Ascending aorta (tissue), 2 donors: ENCODE results near the gene ZNF691. TPM values are rescaled to one million over a fixed set of nuclear protein-coding genes. Genes with fewer than 3 reads are reported as not detected.

Experiments used
- DNase-seq, 2 donors: peaks; one replicate each; pipeline ENCODE4 v3.0.0-alpha.2; 2019; ENCODE audit warnings: low spot score in 2 of 2
- H3K27ac ChIP-seq, 2 donors: fragments of 200-600 bp; sonication (generic); one replicate each; pipeline ENCODE4 v1.5.1; 2016 to 2017; ENCODE audit warnings: mild to moderate bottlenecking in 1 of 2
- H3K27me3 ChIP-seq: fragments of 200-600 bp; sonication (generic); one replicate; pipeline ENCODE4 v1.5.1; 2017
- H3K36me3 ChIP-seq, 2 donors: fragments of 200-600 bp; sonication (generic); one replicate each; pipeline ENCODE4 v1.5.1; 2016
- H3K4me1 ChIP-seq, 2 donors: fragments of 200-600 bp; sonication (generic); one replicate each; pipeline ENCODE4 v1.5.1; 2016 to 2017; ENCODE audit warnings: mild to moderate bottlenecking in 1 of 2
- H3K4me3 ChIP-seq, 2 donors: fragments of 200-600 bp; sonication (generic); one replicate each; pipeline ENCODE4 v1.5.1; 2016 to 2017; ENCODE audit warnings: mild to moderate bottlenecking in 1 of 2
- H3K9me3 ChIP-seq, 2 donors: fragments of 200-600 bp; sonication (generic); one replicate each; pipeline ENCODE4 v1.5.1; 2016
- CTCF ChIP-seq, 3 experiments: fragments of 200-600 bp in 2 of 3; fragments of 450-650 bp in 1 of 3; sonication (generic) in 2 of 3; IDR thresholded peaks; one replicate each; pipeline ENCODE4 v1.5.1; 2016 to 2019; ENCODE audit warnings: antibody characterized with exemption in 3 of 3, mild to moderate bottlenecking in 1 of 3, moderate library complexity in 1 of 3
- intact Hi-C: fragments of 100-400 bp; cut with DNase I; formaldehyde crosslinking; loops from one replicate; pipeline ENCODE4 v1.15.1; 2023
- total RNA-seq: library from RNA; depleted of rRNA; stranded (reverse); fragments of >200 nt; gene quantifications from one replicate; pipeline ENCODE4 v1.1.0, GENCODE V29; 2016

ZNF691 gene
- total RNA-seq, 1 donor from 2014 or later, result 14.7 TPM

- H3K27me3 ChIP-seq, result no peaks in the 10 kb centered on the region
- no peak overlapping the region for H3K27ac ChIP-seq
- H3K4me3 ChIP-seq, result no peak overlapping the region
- no peak for DNase-seq
- H3K9me3 ChIP-seq, result no peaks in the 10 kb centered on the region
- intact Hi-C loops, result no loop called here
- H3K36me3 ChIP-seq, result no peaks in the 10 kb centered on the region
- H3K4me1 ChIP-seq, result no peaks in the 10 kb centered on the region
- no peak for TF ChIP-seq CTCF (IDR thresholded peaks at IDR 0.05)
Observed at GRCh38 chr1:42824481-42825035, 21.9 kb upstream of the ZNF691 start.

GRCh38 chr1:42825036-42825851, 21.2 kb upstream of the ZNF691 start:
- intact Hi-C loops, result no loop called here

GRCh38 chr1:42830631-42831030, 15.8 kb upstream of the ZNF691 start:
- no peak for DNase-seq
- Histone ChIP-seq H3K4me3 (no peak overlapping the region), H3K4me1 (no peaks in the 10 kb centered on the region), H3K27ac (no peak overlapping the region), H3K27me3 (no peaks in the 10 kb centered on the region), H3K36me3 (no peaks in the 10 kb centered on the region), H3K9me3 (no peaks in the 10 kb centered on the region)
- intact Hi-C loops, result no loop called here
- TF ChIP-seq CTCF (IDR thresholded peaks at IDR 0.05), result no peak

More at GRCh38 chr1:42825036-42825851, 21.2 kb upstream of the ZNF691 start:
- Histone ChIP-seq H3K36me3 (no peaks in the 10 kb centered on the region), H3K9me3 (no peaks in the 10 kb centered on the region), H3K27ac (no peak overlapping the region), H3K4me1 (no peaks in the 10 kb centered on the region), H3K27me3 (no peaks in the 10 kb centered on the region), H3K4me3 (no peak overlapping the region)
- no peak for DNase-seq
- no peak for TF ChIP-seq CTCF (IDR thresholded peaks at IDR 0.05)

GRCh38 chr1:42831273-42831672, 15.1 kb upstream of the ZNF691 start:
- intact Hi-C loops, result no loop called here
- no peaks in the 10 kb centered on the region for H3K4me1 ChIP-seq
- no peak for TF ChIP-seq CTCF (IDR thresholded peaks at IDR 0.05)
- H3K4me3 ChIP-seq, result no peak overlapping the region
- no peaks in the 10 kb centered on the region for H3K27me3 ChIP-seq
- DNase-seq, result no peak
- no peak overlapping the region for H3K27ac ChIP-seq
- no peaks in the 10 kb centered on the region for H3K9me3 ChIP-seq
- H3K36me3 ChIP-seq, result no peaks in the 10 kb centered on the region

DNA sequence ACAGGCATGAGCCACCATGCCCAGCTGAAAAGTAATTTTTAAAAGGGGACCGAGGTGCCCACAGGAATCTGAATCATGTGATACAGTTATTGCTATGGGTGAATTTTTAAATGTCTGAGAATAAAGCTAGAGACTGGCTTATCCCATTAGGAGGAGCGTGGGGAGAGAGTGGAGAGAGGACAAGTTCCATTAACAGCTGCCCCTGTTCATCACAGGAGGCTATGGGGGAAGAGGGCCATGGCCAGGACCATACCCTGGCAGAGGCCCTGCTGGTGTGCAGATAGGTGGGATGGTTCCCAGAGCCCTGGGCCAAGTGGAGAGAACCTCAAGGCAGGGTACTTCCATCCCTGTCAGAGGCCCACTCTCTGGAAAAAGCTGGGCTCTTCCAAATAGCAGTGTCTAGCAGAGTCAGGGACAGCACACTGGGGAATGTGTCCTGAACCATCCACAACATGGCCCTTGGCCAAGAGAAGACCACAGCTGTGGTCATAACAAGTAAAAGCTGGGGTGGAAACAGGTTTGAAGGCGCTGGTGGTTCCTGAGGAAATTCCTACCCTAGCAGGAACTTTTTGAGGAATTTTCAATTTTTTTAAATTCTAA, 13.7 kb upstream of the ZNF691 start:
- H3K4me1 ChIP-seq, result no peaks in the 10 kb centered on the region
- no peak overlapping the region for H3K4me3 ChIP-seq
- no peaks in the 10 kb centered on the region for H3K9me3 ChIP-seq
- no peak for DNase-seq
- H3K27me3 ChIP-seq, result no peaks in the 10 kb centered on the region
- H3K27ac ChIP-seq, result no peak overlapping the region
- intact Hi-C loops, result no loop called here
- no peak for TF ChIP-seq CTCF (IDR thresholded peaks at IDR 0.05)
- no peaks in the 10 kb centered on the region for H3K36me3 ChIP-seq
